ENCODE results near the gene HELLS. TPM values are rescaled to one million over a fixed set of nuclear protein-coding genes. Genes with fewer than 3 reads are reported as not detected.

Gene HELLS
- 46.2 and 102 TPM in 2 replicates for total RNA-seq (ENCODE audit: low replicate concordance)
- long read RNA-seq, partial matches to known transcripts: 12 of 27 reads
- long read RNA-seq, other reads (novel, unspliced or antisense): 12 of 27 reads

DNA sequence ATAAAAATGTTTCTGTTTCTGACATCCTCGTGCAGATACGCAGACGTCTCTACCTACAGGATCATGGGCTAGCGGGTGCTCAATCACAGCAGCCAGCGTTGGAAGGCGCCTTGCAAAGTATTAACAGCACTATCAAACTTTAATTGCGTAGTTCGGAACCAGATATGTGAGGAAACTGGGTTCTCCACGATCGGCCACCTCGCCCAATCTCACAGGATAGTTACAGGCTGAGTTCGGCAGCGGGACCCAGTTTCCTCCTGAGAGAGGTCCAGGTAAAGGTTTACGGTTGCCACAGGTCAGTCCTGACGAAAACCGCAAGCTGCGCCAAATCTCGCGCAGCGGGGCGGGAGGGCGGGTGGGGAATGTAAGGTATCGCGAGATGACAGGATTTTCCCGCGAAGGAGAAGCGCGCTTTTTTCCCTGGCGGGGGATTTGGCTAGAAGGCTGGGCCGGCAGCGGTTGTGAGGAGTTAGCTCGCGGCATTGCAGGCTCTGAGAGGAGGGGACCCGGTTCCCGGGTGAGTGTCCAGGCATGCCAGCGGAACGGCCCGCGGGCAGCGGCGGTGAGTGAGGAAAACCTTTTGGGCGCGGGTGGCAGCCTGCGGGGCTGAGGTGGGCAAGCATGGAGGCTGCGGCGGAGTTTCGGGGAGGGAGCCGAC, at the start of gene HELLS:
TSS of gene HELLS (plus strand) at position 398 of the 658 bp plus-strand sequence. CDS start at position 532, 134 bp downstream.
- Mint-ChIP-seq H3K4me1 (ENCODE audit: unreplicated experiment) (peaks cover 20% of the 10 kb centered on the region), H3K9me3 (no peaks in the 10 kb centered on the region), H3K36me3 (peaks cover 4% of the 10 kb centered on the region), H3K4me3 (peak within 1 kb of the TSS; percentile 98), H3K27me3 (no peaks in the 10 kb centered on the region), H3K27ac (peak within 1 kb of the TSS; percentile 92)
- peak; percentile 88 for DNase-seq (ENCODE audit: extremely low spot score, unreplicated experiment)
- TF ChIP-seq, protein P1, sequence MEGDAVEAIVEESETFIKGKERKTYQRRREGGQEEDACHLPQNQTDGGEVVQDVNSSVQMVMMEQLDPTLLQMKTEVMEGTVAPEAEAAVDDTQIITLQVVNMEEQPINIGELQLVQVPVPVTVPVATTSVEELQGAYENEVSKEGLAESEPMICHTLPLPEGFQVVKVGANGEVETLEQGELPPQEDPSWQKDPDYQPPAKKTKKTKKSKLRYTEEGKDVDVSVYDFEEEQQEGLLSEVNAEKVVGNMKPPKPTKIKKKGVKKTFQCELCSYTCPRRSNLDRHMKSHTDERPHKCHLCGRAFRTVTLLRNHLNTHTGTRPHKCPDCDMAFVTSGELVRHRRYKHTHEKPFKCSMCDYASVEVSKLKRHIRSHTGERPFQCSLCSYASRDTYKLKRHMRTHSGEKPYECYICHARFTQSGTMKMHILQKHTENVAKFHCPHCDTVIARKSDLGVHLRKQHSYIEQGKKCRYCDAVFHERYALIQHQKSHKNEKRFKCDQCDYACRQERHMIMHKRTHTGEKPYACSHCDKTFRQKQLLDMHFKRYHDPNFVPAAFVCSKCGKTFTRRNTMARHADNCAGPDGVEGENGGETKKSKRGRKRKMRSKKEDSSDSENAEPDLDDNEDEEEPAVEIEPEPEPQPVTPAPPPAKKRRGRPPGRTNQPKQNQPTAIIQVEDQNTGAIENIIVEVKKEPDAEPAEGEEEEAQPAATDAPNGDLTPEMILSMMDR (conservative IDR thresholded peaks at IDR 0.05): no peak

DNA sequence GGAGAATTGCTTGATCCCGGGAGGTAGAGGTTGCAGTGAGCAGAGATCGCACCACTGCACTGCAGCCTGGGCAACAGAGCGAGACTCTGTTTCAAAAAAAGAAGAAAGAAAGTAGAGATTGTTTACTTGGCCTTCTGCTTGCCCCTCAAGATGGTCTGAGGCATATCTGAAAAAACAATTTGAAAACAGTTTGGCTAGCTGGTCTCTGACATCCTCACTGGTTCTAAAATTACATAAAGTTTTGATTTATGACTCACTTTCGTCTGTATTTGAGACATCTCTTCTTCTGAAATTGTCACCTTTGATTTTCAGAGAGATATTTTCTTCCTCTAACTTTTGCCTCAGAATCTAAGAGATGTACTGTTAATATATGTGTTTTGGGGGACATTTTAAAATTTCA, 49.6 kb upstream of the HELLS start:
- TF ChIP-seq, protein P1 (conservative IDR thresholded peaks at IDR 0.05): no peak
- no peaks in the 10 kb centered on the region for H3K9me3 Mint-ChIP-seq
- no peak for DNase-seq (ENCODE audit: extremely low spot score, unreplicated experiment)
- H3K27ac Mint-ChIP-seq: peak overlapping the region; percentile 25
- H3K4me1 Mint-ChIP-seq (ENCODE audit: unreplicated experiment): no peaks in the 10 kb centered on the region
- H3K36me3 Mint-ChIP-seq: peaks cover 4% of the 10 kb centered on the region
- no peak overlapping the region for H3K4me3 Mint-ChIP-seq
- no peaks in the 10 kb centered on the region for H3K27me3 Mint-ChIP-seq

DNA sequence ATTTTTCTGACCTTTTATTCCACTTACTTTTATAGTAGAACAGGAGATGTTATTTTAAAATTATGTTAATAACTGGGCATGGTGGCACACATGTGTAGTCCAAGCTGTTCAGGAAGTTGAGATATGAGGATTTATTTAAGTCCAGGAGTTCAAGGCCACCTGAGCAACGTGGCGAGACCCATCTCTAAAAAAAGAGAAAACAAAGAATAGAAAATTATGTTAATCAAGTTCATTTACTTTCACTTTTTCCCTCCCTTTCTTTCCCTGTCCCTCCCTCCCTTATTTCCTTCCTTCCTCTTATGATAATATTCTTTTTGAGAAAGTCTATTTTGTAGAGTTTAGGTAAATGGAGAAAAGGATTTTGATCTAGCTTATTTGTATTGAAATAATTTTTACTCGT, 48.9 kb upstream of the HELLS start:
- H3K36me3 Mint-ChIP-seq: peaks cover 4% of the 10 kb centered on the region
- no peak overlapping the region for H3K4me3 Mint-ChIP-seq
- TF ChIP-seq, protein P1 (conservative IDR thresholded peaks at IDR 0.05): no peak
- no peaks in the 10 kb centered on the region for H3K27me3 Mint-ChIP-seq
- H3K9me3 Mint-ChIP-seq: no peaks in the 10 kb centered on the region
- H3K4me1 Mint-ChIP-seq (ENCODE audit: unreplicated experiment): no peaks in the 10 kb centered on the region
- DNase-seq (ENCODE audit: extremely low spot score, unreplicated experiment): no peak
- H3K27ac Mint-ChIP-seq: no peak overlapping the region

DNA sequence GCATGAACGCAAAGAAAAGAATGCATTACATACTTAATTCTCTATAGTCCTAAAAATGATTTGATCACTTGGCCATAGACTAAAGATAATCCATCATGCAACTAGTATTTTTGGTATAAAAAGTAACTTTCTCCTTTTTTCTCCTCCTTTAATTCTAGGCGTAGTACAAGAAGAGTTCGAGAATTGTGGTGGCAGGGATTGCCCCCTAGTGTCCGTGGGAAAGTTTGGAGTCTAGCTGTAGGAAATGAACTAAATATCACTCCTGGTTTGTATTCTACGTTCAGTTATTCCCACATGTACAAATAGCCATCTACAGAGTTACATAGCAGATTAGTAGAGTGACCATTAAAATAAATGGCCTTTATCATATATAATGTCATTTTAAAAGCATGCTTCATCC, 45.5 kb upstream of the HELLS start:
- TF ChIP-seq, protein P1 (conservative IDR thresholded peaks at IDR 0.05): peak; percentile 68
- Mint-ChIP-seq H3K36me3 (peaks cover 4% of the 10 kb centered on the region), H3K9me3 (no peaks in the 10 kb centered on the region), H3K4me1 (ENCODE audit: unreplicated experiment) (no peaks in the 10 kb centered on the region), H3K27me3 (no peaks in the 10 kb centered on the region), H3K27ac (no peak overlapping the region), H3K4me3 (no peak overlapping the region)
- DNase-seq (ENCODE audit: extremely low spot score, unreplicated experiment): no peak

DNA sequence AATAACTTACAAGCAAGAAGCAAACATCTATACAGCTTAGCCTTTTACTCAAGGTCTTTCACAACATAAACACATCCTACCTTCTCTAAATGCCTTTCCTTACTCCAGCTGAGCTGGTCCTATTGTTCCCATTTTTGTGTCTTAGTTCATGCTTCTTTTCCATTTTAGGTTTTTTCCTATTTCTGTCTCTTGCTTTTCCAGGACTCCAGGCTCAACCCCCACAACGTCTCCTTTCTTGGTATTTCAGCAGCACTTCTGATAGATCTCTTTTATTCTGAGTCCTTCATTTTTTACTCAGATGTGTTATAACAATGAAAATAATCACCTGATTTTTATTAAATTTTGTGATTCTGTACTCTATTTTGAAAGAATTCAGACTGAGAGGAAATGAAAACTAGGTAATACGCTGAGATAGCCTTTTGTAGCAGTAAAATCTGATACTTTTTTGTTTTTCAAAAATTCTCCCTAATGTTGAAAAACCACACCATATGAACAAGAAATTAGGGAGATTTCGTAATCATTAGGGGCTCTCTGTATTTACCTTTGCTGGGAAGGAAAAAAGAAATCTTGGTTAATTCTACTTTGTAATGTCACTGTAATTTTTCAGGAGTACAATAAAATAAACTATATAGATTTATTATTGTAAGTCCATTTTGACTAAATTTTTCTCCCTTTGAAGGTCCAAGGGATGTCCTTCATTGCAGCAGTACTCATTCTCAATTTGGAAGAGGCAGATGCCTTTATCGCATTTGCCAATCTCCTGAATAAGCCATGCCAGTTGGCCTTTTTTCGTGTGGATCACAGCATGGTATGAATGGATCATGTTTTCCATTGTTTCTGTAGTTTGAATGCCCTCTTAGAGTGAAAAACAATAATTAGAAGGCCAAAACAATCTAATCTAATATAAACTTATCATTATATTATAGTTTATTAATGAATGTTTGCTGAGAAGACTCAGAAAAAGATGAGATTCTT, 24.0 kb upstream of the HELLS start:
- no peak overlapping the region for H3K27ac Mint-ChIP-seq
- no peak overlapping the region for H3K4me3 Mint-ChIP-seq
- no peaks in the 10 kb centered on the region for H3K9me3 Mint-ChIP-seq
- peaks cover 7% of the 10 kb centered on the region for H3K36me3 Mint-ChIP-seq
- H3K27me3 Mint-ChIP-seq: no peaks in the 10 kb centered on the region
- TF ChIP-seq, protein P1 (conservative IDR thresholded peaks at IDR 0.05): no peak
- DNase-seq (ENCODE audit: extremely low spot score, unreplicated experiment): no peak
- no peaks in the 10 kb centered on the region for H3K4me1 Mint-ChIP-seq (ENCODE audit: unreplicated experiment)
